ENCODE data around the gene ELAPOR1. TPM values are rescaled to one million over a fixed set of nuclear protein-coding genes. Genes with fewer than 3 reads are reported as not detected.
A peak's percentile ranks its signal among the peaks of the same experiment; 100 is the strongest.

The ELAPOR1 gene
- total RNA-seq, 2 donors from 2014 or later, result 1.4 to 7.2 TPM

- TF ChIP-seq CTCF (IDR thresholded peaks at IDR 0.05), result no peak
- H3K27ac ChIP-seq, result peak overlapping the region; percentile 87 to 93
- peaks cover 20 to 30% of the 10 kb centered on the region in 2 donors for H3K4me1 ChIP-seq (ENCODE audit: control insufficient read depth in 1 of 2, low read depth in 2 of 2)
- ATAC-seq (ENCODE audit: insufficient number of reproducible peaks, low FRiP score, low read depth) (peak; percentile 46), DNase-seq (ENCODE audit: low spot score) (no peak)
- no peaks in the 10 kb centered on the region for H3K27me3 ChIP-seq (replicated peaks; ENCODE audit: insufficient read depth)
- no peaks in the 10 kb centered on the region for H3K9me3 ChIP-seq
- H3K4me3 ChIP-seq, result peak overlapping the region; percentile 76
- peaks cover 9% of the 10 kb centered on the region for H3K36me3 ChIP-seq
These were observed 22.7 kb upstream of the ELAPOR1 start for GRCh38 chr1:109091078-109091838.

GRCh38 chr1:109091839-109092193 is 22.1 kb upstream of the ELAPOR1 start:
- Histone ChIP-seq H3K4me1 (ENCODE audit: control insufficient read depth in 1 of 2, low read depth in 2 of 2) (peaks cover 20 to 30% of the 10 kb centered on the region in 2 donors), H3K36me3 (peaks cover 9% of the 10 kb centered on the region), H3K4me3 (peak overlapping the region; percentile 76), H3K9me3 (no peaks in the 10 kb centered on the region), H3K27me3 (replicated peaks; ENCODE audit: insufficient read depth) (no peaks in the 10 kb centered on the region), H3K27ac (peak overlapping the region; percentile 87 to 93)
- TF ChIP-seq CTCF (IDR thresholded peaks at IDR 0.05), result no peak
- ATAC-seq (ENCODE audit: insufficient number of reproducible peaks, low FRiP score, low read depth), result no peak
- DNase-seq (ENCODE audit: low spot score), result no peak

GRCh38 chr1:109094377-109094803 is 19.5 kb upstream of the ELAPOR1 start:
- no peak overlapping the region for H3K27ac ChIP-seq
- peaks cover 20 to 28% of the 10 kb centered on the region in 2 donors for H3K4me1 ChIP-seq (ENCODE audit: control insufficient read depth in 1 of 2, low read depth in 2 of 2)
- H3K4me3 ChIP-seq, result no peak overlapping the region
- peaks cover 9% of the 10 kb centered on the region for H3K36me3 ChIP-seq
- no peaks in the 10 kb centered on the region for H3K27me3 ChIP-seq (replicated peaks; ENCODE audit: insufficient read depth)
- ATAC-seq (ENCODE audit: insufficient number of reproducible peaks, low FRiP score, low read depth) (no peak), DNase-seq (ENCODE audit: low spot score) (no peak)
- no peaks in the 10 kb centered on the region for H3K9me3 ChIP-seq
- TF ChIP-seq CTCF (IDR thresholded peaks at IDR 0.05), result no peak

- no peak for ATAC-seq (ENCODE audit: insufficient number of reproducible peaks, low FRiP score, low read depth)
These were observed 19.0 kb upstream of the ELAPOR1 start for GRCh38 chr1:109094871-109095270.

GRCh38 chr1:109095631-109096030 is 18.3 kb upstream of the ELAPOR1 start:
- Histone ChIP-seq H3K27ac (no peak overlapping the region), H3K36me3 (peaks cover 9% of the 10 kb centered on the region), H3K27me3 (replicated peaks; ENCODE audit: insufficient read depth) (no peaks in the 10 kb centered on the region), H3K4me3 (no peak overlapping the region), H3K4me1 (ENCODE audit: control insufficient read depth in 1 of 2, low read depth in 2 of 2) (peaks cover 17 to 20% of the 10 kb centered on the region in 2 donors), H3K9me3 (no peaks in the 10 kb centered on the region)
- no peak for ATAC-seq (ENCODE audit: insufficient number of reproducible peaks, low FRiP score, low read depth)
- DNase-seq (ENCODE audit: low spot score), result no peak
- TF ChIP-seq CTCF (IDR thresholded peaks at IDR 0.05), result no peak

More at GRCh38 chr1:109094871-109095270, 19.0 kb upstream of the ELAPOR1 start:
- no peak for DNase-seq (ENCODE audit: low spot score)
- Histone ChIP-seq H3K36me3 (peaks cover 9% of the 10 kb centered on the region), H3K27me3 (replicated peaks; ENCODE audit: insufficient read depth) (no peaks in the 10 kb centered on the region), H3K4me3 (no peak overlapping the region), H3K27ac (no peak overlapping the region), H3K4me1 (ENCODE audit: control insufficient read depth in 1 of 2, low read depth in 2 of 2) (peaks cover 19 to 23% of the 10 kb centered on the region in 2 donors), H3K9me3 (no peaks in the 10 kb centered on the region)
- TF ChIP-seq CTCF (IDR thresholded peaks at IDR 0.05), result no peak

All from thoracic aorta (tissue), 2 donors.